HG03103 (cell line): Measurements from ENCODE around the gene DDI1.

Source experiments
- ATAC-seq: cut with Tn5 transposase; IDR thresholded peaks from one replicate; pipeline ENCODE4 v1.9.1; 2021; ENCODE audit warnings: low read depth; ENCODE audit not compliant: unreplicated experiment

Gene DDI1

GRCh38 chr11:104036588-104036987 is at the start of gene DDI1:
Gene DDI1 (plus strand): TSS chr11:104036640. CDS start chr11:104036823, 183 bp downstream.
- no peak for ATAC-seq

GRCh38 chr11:103987629-103988594 is 48.5 kb upstream of the DDI1 start:
- ATAC-seq, result no peak

DNA sequence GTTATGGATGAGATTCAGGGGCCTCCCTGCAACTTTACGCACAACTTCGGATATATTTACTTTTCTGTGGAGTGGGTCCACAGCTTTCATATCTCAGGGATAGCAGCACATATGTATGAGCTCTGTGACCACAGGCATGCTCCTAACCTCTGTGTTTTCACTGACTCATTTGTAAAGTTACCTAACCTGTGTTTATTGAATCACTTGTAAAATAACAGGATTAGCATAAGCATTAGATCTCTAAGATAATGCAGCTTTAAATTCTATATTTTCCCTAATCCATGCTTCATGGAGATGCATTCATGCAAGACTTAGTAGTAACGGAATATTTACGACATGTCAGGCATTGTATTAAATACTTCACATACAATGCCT is 47.9 kb upstream of the DDI1 start:
- ATAC-seq, result no peak

- no peak for ATAC-seq
Observed at GRCh38 chr11:103993507-103993906, 42.9 kb upstream of the DDI1 start.

DNA sequence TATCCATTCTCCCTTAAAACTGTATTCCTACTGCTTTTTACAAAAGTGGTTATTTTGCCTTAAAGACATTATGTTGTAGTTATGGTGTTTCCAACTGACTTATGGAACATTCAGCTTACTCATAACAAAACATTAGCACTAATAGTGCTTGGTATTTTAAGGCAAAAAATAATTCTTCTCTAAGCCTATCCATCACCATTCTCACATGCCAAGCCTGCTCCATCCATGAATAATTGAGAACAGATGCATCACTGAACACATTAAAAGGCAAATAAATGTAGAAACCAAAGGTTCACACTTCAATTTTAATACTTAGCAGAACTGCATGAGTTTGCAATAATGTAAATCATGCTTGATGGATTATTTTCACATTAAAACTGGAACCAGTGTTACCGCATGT is 42.3 kb upstream of the DDI1 start:
- ATAC-seq, result no peak

DNA sequence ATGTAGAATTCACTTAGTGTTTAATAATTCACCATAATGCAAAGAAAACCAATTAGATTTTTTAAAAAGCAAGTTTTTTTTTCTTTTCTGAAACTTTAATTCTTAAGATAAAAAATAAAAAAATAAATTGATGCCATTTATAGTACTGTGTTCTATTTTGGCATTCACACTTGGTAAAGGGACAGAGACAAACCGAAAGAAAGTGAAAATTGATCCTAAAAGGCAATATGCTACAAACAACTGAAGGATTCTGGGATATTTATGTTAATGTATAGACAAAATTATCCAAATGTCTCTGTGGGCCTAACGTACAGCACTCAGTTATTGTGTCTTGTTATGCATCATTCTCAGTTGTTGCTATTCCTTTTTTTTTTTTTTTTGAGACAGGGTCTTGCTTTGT is 41.9 kb upstream of the DDI1 start:
- ATAC-seq, result no peak

GRCh38 chr11:103995896-103996295 is 40.5 kb upstream of the DDI1 start:
- no peak for ATAC-seq

GRCh38 chr11:103997082-103997481 is 39.4 kb upstream of the DDI1 start:
- peak; percentile 59 for ATAC-seq

DNA sequence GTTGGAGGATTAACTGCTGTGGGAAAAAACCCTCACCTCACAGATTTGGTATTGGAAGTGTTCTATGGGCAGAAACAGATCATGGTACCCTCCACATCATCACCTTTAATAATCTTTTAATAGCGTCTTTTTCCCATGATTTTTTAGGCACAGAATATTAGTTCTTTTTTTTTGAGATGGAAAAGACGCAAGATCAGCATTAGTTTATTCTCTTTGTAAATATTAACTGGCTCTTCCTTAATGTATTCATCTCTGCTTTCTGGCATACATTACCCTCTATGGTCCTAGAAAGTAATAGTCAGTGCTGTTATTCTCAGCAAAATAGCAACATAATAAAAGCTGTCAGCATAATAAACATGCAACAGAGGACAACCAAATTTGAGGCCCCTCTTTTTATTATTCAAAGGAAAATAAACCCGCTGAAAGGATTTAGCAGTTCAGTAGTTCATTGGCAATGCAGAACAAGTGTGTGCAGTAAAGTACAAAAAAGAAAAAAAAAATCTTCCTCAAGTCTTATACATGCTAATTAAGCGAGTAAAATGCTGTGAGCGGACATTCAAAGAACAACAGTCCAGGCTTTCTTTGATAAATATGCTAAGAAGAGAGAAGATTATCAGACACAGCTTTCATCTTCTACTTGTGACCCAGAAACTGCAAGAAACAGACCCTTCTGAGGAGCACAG is 37.5 kb upstream of the DDI1 start:
- ATAC-seq, result no peak

DNA sequence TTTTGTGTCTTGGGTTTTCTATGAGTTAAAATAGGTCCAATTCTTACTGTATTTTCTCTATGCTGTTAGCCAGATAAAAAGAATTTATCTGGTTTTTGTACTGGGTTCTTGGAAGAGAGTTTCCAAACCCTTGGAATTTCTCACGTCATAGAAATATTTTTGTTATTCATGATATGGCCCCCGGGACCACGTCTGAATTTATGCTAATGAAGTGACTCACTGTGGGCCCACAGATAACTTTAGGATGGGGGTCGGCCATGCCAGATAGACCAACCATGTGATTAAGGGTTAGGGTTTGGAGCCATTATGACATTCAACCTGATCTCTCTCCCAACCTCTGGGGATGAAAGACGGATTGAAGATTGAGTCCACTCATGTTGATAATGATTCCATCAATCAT is 35.6 kb upstream of the DDI1 start:
- ATAC-seq, result no peak

DNA sequence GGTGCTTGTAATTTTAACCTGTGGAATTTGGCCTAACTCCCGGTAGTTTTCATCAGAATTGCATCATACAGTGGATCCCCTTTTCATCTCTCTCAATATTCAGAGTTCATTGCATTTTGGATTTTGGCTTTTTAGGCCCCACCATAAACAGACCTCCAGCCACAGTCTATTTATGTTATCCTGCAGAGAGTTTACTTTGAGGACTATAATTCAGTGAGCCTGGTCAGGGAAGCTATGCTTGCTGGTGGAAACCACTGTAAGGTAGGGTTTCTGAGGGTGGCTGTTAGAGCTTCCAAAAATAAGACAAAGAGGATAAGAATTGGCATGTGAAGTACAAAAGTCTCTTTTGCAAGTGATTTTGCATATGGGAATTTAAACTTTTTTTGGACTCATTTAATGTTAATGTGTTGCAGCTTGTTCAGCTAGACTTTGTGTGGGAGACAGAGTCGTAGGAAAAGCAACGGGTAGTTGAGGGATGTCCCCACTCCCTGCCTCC is 34.8 kb upstream of the DDI1 start:
- no peak for ATAC-seq

DNA sequence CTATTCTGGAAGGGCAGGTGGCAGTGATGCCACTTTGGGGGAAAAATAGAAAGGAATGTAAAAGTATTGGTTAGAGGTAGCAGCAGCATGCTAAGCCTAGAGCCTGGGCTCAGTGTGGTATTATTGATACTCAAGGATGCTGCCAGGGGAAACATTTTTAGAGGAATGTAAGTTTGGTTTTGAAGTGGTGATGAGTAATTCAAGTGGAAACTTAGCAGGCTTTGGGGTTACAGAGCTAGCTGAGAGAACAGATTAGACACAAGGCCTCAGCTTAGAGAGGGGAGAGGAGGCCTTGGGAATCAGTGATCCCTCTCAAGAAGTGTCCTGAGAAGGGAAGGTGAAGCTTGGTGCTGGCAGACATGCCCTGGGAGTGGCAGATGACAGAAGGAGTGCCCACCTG is 32.9 kb upstream of the DDI1 start:
- no peak for ATAC-seq

DNA sequence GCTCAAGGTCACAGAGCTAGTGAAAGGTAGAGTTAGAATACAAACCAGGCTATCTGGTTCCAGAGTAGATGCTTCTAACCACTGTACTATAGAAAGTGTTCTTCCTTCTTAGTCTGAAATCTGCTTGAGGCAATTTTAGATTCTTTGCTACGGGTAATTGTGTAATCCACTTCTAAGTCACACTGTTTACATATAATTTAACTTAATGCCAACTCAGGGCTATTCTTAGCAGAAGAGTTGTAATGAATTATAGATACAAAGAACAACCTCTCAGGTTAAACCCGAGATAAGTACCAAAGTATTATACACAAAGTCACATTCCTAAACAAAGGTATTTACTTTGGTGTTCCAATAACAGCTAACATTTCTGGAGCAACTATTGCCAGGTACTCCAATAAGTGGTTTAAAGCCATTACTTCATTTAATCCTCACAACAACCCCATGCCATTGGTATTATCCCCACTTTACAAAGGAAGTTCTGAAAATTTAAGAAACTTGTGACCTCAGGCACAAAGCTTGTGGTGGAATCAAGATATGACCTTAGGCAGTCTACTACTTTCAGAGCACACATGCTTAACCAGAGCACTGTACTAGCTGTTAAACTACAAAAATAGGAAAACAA is 31.1 kb upstream of the DDI1 start:
- ATAC-seq, result no peak

DNA sequence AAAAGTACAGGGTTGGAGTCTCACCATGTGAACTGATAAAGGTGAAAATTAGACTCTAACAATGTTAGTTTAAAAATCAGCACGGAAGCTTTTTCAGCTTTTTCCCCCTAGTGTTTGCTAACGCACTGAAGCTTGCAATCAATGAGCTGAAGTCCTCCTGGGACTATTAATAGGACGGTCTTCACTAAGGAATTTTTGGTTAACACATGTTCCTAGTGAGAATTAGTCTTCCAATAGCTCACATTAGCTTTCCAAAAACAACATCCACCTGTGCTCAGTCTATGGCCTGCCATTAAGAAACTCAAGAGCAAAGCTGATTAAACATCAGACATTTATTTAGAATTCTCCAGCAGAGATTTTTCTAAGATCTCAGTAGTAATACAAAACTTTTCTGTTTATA is 26.7 kb upstream of the DDI1 start:
- ATAC-seq, result no peak

DNA sequence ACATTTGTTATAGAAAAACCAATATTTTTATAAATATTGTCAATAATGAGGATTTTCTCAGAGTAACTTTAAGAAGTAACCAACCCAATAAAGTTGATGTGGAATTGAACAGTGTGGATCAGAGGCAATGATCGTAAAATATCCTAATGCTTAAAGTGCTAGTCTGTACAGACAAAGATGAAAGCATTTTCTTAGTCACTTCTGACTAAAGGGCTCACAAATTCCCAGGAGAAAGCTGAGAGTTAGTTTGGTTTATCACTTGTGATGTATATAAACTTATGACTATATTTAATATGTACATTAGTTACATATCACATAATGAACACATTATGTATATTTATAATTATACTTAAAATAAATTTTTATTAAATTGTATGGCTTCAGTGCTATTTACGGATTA is 25.4 kb upstream of the DDI1 start:
- no peak for ATAC-seq

DNA sequence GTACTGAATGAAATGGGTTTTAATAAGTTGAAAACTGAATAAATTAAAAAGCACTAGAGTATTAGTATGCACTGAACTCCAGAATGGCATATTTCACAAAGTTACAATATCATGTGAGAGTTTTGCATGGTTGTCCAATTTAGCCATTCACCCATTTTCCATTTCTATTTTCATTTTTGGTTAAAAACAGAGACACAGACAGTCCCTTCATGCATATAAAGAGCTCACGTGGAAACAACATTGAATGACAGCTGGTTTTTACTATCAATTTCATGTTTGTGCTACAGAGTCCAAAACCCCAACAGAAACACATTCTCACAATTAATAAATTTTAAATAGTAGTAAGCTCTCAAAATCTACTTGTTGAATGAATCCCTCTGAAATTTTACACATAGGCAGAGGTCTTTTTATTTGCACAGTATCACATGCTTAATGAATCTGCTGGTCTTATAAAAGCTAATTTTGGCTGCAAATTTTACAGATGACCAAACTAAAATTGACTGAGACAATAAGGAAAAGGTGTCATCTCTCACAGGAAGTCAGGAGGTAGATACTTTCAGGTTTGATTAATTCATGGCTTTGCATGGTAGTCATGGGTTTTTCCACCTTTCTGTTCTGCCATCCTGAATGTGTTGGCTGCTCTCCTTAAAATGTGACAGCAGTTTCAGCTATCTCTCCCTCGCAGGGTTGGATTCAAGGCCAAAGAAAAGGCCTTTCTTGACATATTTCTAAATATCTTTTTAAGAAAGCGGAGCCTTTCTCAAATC is 20.6 kb upstream of the DDI1 start:
- ATAC-seq, result peak; percentile 81

DNA sequence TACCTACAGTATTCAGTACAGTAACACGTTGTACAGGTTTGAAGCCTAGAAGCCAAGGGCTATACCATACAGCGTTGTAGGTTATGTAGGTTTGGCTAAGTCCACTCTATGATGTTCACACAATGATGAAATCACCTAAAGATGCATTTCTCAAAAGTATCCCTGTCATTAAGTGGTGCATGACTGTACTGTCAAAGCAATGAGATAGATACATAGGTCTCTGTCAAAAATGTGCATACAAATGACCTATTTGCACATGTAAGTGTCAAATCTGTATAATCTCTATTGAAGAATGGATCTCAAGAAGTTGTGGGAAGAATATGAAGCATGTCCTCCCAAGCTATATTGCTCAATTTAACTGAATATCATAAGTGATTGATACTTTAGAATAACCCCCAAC is 11.9 kb upstream of the DDI1 start:
- no peak for ATAC-seq

DNA sequence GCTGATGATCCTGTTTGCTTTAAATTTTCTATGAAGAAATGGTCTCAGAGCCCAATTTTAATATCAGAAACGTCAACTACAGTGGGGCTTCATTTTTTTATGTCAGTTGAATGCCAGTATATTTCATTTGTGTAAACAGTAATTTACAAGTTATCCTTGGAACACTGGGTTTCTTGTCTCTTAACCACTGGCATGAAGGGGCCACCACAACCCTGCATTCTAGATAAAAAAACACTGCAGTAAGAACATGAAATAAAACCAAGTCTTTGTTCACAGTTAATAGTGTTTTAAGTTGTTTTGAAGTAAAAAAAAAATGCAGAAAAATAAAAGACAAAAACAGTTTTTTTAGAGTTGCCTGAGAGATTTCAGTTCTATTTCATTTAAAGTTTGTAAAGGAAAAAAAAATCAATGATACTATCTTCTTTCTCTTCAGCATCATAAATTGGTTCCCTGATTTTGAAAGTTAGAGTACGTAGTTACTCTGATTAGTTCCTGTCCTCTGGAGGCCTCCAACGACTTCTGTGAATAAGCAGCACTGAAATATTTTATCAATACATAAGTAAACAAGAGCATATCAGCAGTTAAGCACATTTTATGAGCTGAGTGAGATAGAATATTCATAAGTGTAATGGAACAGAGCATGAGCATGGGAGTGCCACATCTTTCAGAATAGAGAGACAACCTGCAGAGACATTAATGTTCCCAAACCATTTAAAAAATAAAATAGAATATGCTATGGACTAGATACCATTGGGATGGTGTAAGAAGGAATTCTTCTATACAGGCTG is 7.8 kb upstream of the DDI1 start:
- ATAC-seq, result no peak

DNA sequence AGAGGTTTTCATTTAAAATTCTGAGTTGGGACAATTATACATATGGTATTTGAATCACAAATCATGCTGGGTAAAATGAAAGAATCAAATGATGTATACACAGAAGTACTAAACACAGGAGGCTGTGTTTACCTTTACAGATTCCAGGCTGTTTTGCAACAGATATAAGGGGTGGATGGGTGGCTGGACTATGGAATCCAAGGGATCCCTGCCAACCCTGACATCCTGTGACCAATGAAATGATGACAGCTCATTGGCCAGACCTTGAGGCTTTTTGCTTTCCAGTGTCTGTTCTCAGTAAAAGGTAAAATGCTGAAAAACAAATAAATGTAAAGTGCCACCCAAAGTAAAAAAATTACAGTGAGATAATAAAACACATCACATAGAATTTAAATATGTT is 3.3 kb upstream of the DDI1 start:
- no peak for ATAC-seq

DNA sequence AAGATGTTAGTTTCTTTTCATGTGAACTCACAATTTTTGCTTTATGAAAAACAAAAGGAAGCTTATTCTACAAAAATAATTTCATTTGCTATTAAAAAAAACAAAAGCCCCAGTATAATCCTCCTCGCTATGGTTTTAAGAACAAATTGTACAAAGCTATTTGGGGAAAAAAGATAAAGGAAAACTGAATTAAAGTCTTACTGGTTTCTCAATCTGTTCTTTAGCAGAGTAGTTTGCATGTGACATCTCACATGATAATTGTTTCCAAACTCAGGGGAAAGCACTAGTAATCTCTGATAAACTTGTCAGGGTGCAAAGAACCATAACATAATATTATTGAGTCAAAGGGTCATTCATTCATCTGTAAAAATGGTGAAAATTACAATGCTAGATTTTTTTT is 2.9 kb upstream of the DDI1 start:
- ATAC-seq, result no peak
